Suprapubic skin (tissue), 4 donors: Measurements from ENCODE around the gene ELAPOR1. TPM values are rescaled to one million over a fixed set of nuclear protein-coding genes. Genes with fewer than 3 reads are reported as not detected.

Experiments used
- DNase-seq, 2 donors: peaks; one replicate each; pipeline ENCODE4 v3.0.0-alpha.2; 2019; ENCODE audit warnings: low spot score in 2 of 2
- H3K27ac ChIP-seq: fragments of 200-600 bp; sonication (generic); one replicate; pipeline ENCODE4 v1.5.1; 2019
- H3K27me3 ChIP-seq: fragments of 200-600 bp; sonication (generic); one replicate; pipeline ENCODE4 v1.5.1; 2019
- H3K36me3 ChIP-seq: fragments of 200-600 bp; sonication (generic); one replicate; pipeline ENCODE4 v1.5.1; 2019
- H3K4me1 ChIP-seq: fragments of 200-600 bp; sonication (generic); one replicate; pipeline ENCODE4 v1.5.1; 2019
- H3K4me3 ChIP-seq: fragments of 200-600 bp; sonication (generic); one replicate; pipeline ENCODE4 v1.5.1; 2019; ENCODE audit warnings: mild to moderate bottlenecking
- H3K9me3 ChIP-seq: fragments of 200-600 bp; sonication (generic); one replicate; pipeline ENCODE4 v1.5.1; 2019
- CTCF ChIP-seq, 2 donors: fragments of 200-600 bp in 1 of 2; fragments of 450-650 bp in 1 of 2; sonication (generic) in 1 of 2; IDR thresholded peaks; one replicate each; pipeline ENCODE4 v1.5.1; 2016 to 2019; ENCODE audit warnings: antibody characterized with exemption in 2 of 2, mild to moderate bottlenecking in 1 of 2, moderate library complexity in 1 of 2
- EP300 ChIP-seq: sonication (generic); formaldehyde crosslinking; IDR thresholded peaks from one replicate; pipeline ENCODE4 v1.6.1; 2017; ENCODE audit warnings: antibody characterized with exemption
- POLR2A ChIP-seq, 2 donors: fragments of 450-650 bp; IDR thresholded peaks; one replicate each; pipeline ENCODE4 v1.6.1; 2017; ENCODE audit warnings: antibody characterized with exemption in 2 of 2, mild to moderate bottlenecking in 2 of 2, moderate library complexity in 2 of 2
- POLR2AphosphoS5 ChIP-seq, 3 donors: sonication (generic); formaldehyde crosslinking; IDR thresholded peaks; one replicate each; pipeline ENCODE4 v1.6.1; 2017; ENCODE audit warnings: antibody characterized with exemption in 3 of 3
- WGBS: methylation state at CpG from one replicate; pipeline ENCODE4 v1.1.5; 2018; 5-methylcytosine and 5-hydroxymethylcytosine counted together
- total RNA-seq, 4 donors: library from RNA; depleted of rRNA; stranded (reverse); fragments of >200 nt; gene quantifications; one replicate each; pipeline ENCODE4 v1.1.0, GENCODE V29; 2016

Gene ELAPOR1
- total RNA-seq, 4 donors from 2014 or later, result 27.4 to 84.8 (median 46.7) TPM

GRCh38 chr1:109099938-109100773 is 13.8 kb upstream of the ELAPOR1 start:
- peak; percentile 99 for DNase-seq
- Histone ChIP-seq H3K9me3 (no peaks in the 10 kb centered on the region), H3K27me3 (no peaks in the 10 kb centered on the region), H3K36me3 (no peaks in the 10 kb centered on the region), H3K4me3 (peak overlapping the region; percentile 85), H3K4me1 (peaks cover 48% of the 10 kb centered on the region), H3K27ac (peak overlapping the region; percentile 98)
- under 1% methylated on average over 57 of the region's 77 CpGs for WGBS
- peak; percentile 86 to 95 (median 94) for TF ChIP-seq POLR2AphosphoS5 (IDR thresholded peaks at IDR 0.05)
- TF ChIP-seq EP300, result no peak
- peak; percentile 73 to 89 for TF ChIP-seq CTCF (IDR thresholded peaks at IDR 0.05)
- peak; percentile 94 to 98 for TF ChIP-seq POLR2A (IDR thresholded peaks at IDR 0.05)

GRCh38 chr1:109104364-109105151 is 9.4 kb upstream of the ELAPOR1 start:
- TF ChIP-seq CTCF (IDR thresholded peaks at IDR 0.05), result no peak
- Histone ChIP-seq H3K36me3 (no peaks in the 10 kb centered on the region), H3K9me3 (no peaks in the 10 kb centered on the region), H3K4me3 (no peak overlapping the region), H3K27me3 (no peaks in the 10 kb centered on the region), H3K4me1 (peaks cover 16% of the 10 kb centered on the region), H3K27ac (no peak overlapping the region)
- 96% methylated on average over 20 of the region's 20 CpGs for WGBS
- no peak for DNase-seq

GRCh38 chr1:109105881-109106280 is 8.0 kb upstream of the ELAPOR1 start:
- H3K4me3 ChIP-seq, result no peak overlapping the region
- peaks cover 11% of the 10 kb centered on the region for H3K4me1 ChIP-seq
- 82% methylated on average over 4 of the region's 4 CpGs for WGBS
- H3K36me3 ChIP-seq, result no peaks in the 10 kb centered on the region
- H3K9me3 ChIP-seq, result no peaks in the 10 kb centered on the region
- H3K27ac ChIP-seq, result no peak overlapping the region
- TF ChIP-seq POLR2A (IDR thresholded peaks at IDR 0.05) (no peak), POLR2AphosphoS5 (IDR thresholded peaks at IDR 0.05) (no peak), EP300 (no peak), CTCF (IDR thresholded peaks at IDR 0.05) (no peak)
- no peaks in the 10 kb centered on the region for H3K27me3 ChIP-seq
- DNase-seq, result no peak

- TF ChIP-seq POLR2AphosphoS5 (IDR thresholded peaks at IDR 0.05) (no peak), POLR2A (IDR thresholded peaks at IDR 0.05) (no peak), CTCF (IDR thresholded peaks at IDR 0.05) (no peak), EP300 (no peak)
- WGBS, result 87% methylated on average over 7 of the region's 7 CpGs
Measured at GRCh38 chr1:109107785-109108184, 6.1 kb upstream of the ELAPOR1 start.

GRCh38 chr1:109109906-109110305 is 4.0 kb upstream of the ELAPOR1 start:
- 67% methylated on average over 3 of the region's 3 CpGs for WGBS
- no peak for DNase-seq
- no peaks in the 10 kb centered on the region for H3K9me3 ChIP-seq
- TF ChIP-seq POLR2AphosphoS5 (IDR thresholded peaks at IDR 0.05) (no peak), POLR2A (IDR thresholded peaks at IDR 0.05) (no peak), CTCF (IDR thresholded peaks at IDR 0.05) (no peak), EP300 (no peak)
- peaks cover 12% of the 10 kb centered on the region for H3K27me3 ChIP-seq
- no peak overlapping the region for H3K27ac ChIP-seq
- peaks cover 22% of the 10 kb centered on the region for H3K4me1 ChIP-seq
- no peak overlapping the region for H3K4me3 ChIP-seq
- H3K36me3 ChIP-seq, result no peaks in the 10 kb centered on the region

More at GRCh38 chr1:109107785-109108184, 6.1 kb upstream of the ELAPOR1 start:
- no peak for DNase-seq
- H3K27me3 ChIP-seq, result no peaks in the 10 kb centered on the region
- H3K36me3 ChIP-seq, result no peaks in the 10 kb centered on the region
- H3K27ac ChIP-seq, result no peak overlapping the region
- H3K4me3 ChIP-seq, result no peak overlapping the region
- H3K4me1 ChIP-seq, result peaks cover 8% of the 10 kb centered on the region
- no peaks in the 10 kb centered on the region for H3K9me3 ChIP-seq
